ENCODE data around the gene NDUFA13.

Gene NDUFA13

GRCh38 chr19:19514215-19514657, 1.8 kb upstream of the NDUFA13 start:
- no peak for TF ChIP-seq GATA3 (IDR thresholded peaks at IDR 0.05; ENCODE audit: low read depth, low read length)
- TF ChIP-seq GATA2 (IDR thresholded peaks at IDR 0.05; ENCODE audit: low read depth, low read length): no peak

GRCh38 chr19:19514881-19515641, 964 bp upstream of the NDUFA13 start, which contains the start of gene TSSK6:
TSS of gene TSSK6 (minus strand) at chr19:19515548. CDS start at chr19:19515427, 121 bp downstream.
- TF ChIP-seq GATA2 (IDR thresholded peaks at IDR 0.05; ENCODE audit: low read depth, low read length) (no peak), GATA3 (IDR thresholded peaks at IDR 0.05; ENCODE audit: low read depth, low read length) (no peak)

GRCh38 chr19:19517235-19517619, 1.2 kb downstream of the NDUFA13 start:
- no peak for TF ChIP-seq GATA2 (IDR thresholded peaks at IDR 0.05; ENCODE audit: low read depth, low read length)
- no peak for TF ChIP-seq GATA3 (IDR thresholded peaks at IDR 0.05; ENCODE audit: low read depth, low read length)

- no peak for TF ChIP-seq GATA3 (IDR thresholded peaks at IDR 0.05; ENCODE audit: low read depth, low read length)
- no peak for TF ChIP-seq GATA2 (IDR thresholded peaks at IDR 0.05; ENCODE audit: low read depth, low read length)
Observed at GRCh38 chr19:19520989-19521388, 5.0 kb downstream of the NDUFA13 start.

- TF ChIP-seq GATA3 (IDR thresholded peaks at IDR 0.05; ENCODE audit: low read depth, low read length) (no peak), GATA2 (IDR thresholded peaks at IDR 0.05; ENCODE audit: low read depth, low read length) (no peak)
Observed at GRCh38 chr19:19523177-19523576, 7.2 kb downstream of the NDUFA13 start.

- TF ChIP-seq GATA2 (IDR thresholded peaks at IDR 0.05; ENCODE audit: low read depth, low read length) (no peak), GATA3 (IDR thresholded peaks at IDR 0.05; ENCODE audit: low read depth, low read length) (no peak)
Observed at GRCh38 chr19:19524053-19524452, 8.0 kb downstream of the NDUFA13 start.

- no peak for TF ChIP-seq GATA3 (IDR thresholded peaks at IDR 0.05; ENCODE audit: low read depth, low read length)
- TF ChIP-seq GATA2 (IDR thresholded peaks at IDR 0.05; ENCODE audit: low read depth, low read length): no peak
Observed at GRCh38 chr19:19525611-19526380, 9.8 kb downstream of the NDUFA13 start.

- no peak for TF ChIP-seq GATA3 (IDR thresholded peaks at IDR 0.05; ENCODE audit: low read depth, low read length)
- no peak for TF ChIP-seq GATA2 (IDR thresholded peaks at IDR 0.05; ENCODE audit: low read depth, low read length)
Observed at GRCh38 chr19:19526581-19527370, 10.8 kb downstream of the NDUFA13 start.

GRCh38 chr19:19527371-19527656, 11.3 kb downstream of the NDUFA13 start:
- TF ChIP-seq GATA3 (IDR thresholded peaks at IDR 0.05; ENCODE audit: low read depth, low read length) (no peak), GATA2 (IDR thresholded peaks at IDR 0.05; ENCODE audit: low read depth, low read length) (no peak)

GRCh38 chr19:19527674-19528625, 11.9 kb downstream of the NDUFA13 start:
- no peak for TF ChIP-seq GATA2 (IDR thresholded peaks at IDR 0.05; ENCODE audit: low read depth, low read length)
- no peak for TF ChIP-seq GATA3 (IDR thresholded peaks at IDR 0.05; ENCODE audit: low read depth, low read length)

GRCh38 chr19:19528721-19529490, 12.9 kb downstream of the NDUFA13 start, which contains the start of gene YJEFN3:
TSS of gene YJEFN3 (plus strand) at chr19:19528911. CDS start at chr19:19528933, 22 bp downstream.
- TF ChIP-seq GATA2 (IDR thresholded peaks at IDR 0.05; ENCODE audit: low read depth, low read length): no peak
- no peak for TF ChIP-seq GATA3 (IDR thresholded peaks at IDR 0.05; ENCODE audit: low read depth, low read length)

GRCh38 chr19:19529783-19530422, 13.9 kb downstream of the NDUFA13 start:
- TF ChIP-seq GATA3 (IDR thresholded peaks at IDR 0.05; ENCODE audit: low read depth, low read length): no peak
- TF ChIP-seq GATA2 (IDR thresholded peaks at IDR 0.05; ENCODE audit: low read depth, low read length): no peak
